ENCODE results near the gene MT2A.

MT2A gene

DNA sequence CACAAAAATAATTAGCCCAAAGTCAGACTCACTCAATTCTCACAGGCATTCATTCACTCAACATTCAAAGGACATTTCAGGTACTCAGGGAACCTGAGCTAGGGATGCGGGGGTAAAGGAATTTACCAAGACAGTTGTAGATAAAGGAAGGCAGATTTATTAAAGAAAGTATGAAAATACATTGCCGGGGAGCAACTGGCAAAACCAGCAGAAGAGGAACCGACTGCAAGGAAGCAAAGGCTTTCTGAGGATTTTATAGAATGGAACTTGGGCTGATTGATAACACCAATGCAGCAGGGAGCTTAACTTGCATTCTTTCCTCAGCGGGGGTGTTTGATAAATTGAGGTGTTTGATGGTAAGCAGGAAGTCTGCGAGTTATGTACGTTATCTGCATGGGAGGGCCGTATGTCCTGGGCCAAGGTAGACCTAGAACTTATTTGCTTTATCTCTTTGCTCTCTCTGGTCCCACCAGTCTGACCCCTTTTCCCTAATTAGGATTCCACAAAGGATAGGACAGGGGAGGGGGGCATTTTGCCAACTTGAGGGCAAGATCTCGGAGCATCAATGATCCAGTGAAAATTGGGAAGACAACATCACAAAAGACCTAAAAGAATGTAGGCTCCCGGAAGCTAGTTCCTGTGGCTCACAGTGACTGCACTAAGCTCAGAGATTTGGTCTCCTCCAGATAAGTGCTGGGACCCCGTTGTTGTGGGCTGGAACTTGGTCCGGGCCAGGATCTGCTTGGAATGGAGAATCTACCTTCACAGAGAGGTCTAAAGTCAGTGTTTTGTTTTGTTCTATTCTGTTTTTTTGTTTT lies 24.8 kb upstream of the MT2A start:
- TF ChIP-seq TAF1 (IDR thresholded peaks at IDR 0.05; ENCODE audit: borderline replicate concordance, low read depth, low read length) = no peak
- no peak for TF ChIP-seq POLR2AphosphoS5 (IDR thresholded peaks at IDR 0.05; ENCODE audit: low read depth, low read length)
- no peak for TF ChIP-seq POLR2A (IDR thresholded peaks at IDR 0.05; ENCODE audit: low read depth, low read length)
- no peak for FAIRE-seq
- DNase-seq (ENCODE audit: insufficient read length) = no peak

DNA sequence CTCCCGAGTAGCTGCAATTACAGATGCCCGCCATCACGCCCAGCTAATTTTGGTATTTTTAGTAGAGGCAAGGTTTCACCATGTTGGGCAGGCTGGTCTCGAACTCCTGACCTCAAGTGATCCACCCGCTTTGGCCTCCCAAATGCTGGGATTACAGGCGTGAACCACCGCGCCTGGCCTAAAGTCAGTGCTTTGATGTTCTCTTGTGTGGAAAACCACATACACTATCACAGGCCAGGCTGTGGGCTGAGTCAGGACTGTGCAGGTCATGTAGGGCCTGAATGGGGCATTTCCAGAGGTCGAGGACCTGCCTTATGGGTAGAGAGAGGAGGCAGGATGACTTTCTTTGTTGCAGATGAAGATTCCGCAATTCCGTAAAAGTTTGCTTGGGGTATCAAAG lies 24.1 kb upstream of the MT2A start:
- DNase-seq (ENCODE audit: insufficient read length) (no peak), FAIRE-seq (no peak)
- TF ChIP-seq POLR2AphosphoS5 (IDR thresholded peaks at IDR 0.05; ENCODE audit: low read depth, low read length) = no peak

DNA sequence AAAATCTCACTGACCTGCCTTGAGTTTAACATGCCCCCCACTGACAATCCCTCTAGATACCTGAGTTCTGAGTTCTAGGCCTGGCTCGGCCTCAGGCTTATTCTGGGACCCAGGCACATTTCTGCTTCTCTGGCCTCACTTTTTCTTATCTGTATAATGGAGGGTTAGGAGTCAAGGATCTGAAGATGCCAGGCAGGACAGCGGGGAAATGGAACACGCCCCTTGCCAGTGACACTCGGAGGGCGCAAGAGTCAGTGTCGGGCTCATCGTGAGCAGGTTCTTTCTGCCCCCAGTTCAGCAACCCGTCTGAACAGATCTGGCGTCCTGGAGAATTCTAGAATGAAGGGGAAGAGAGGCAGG lies 19.6 kb upstream of the MT2A start:
- no peak for TF ChIP-seq POLR2AphosphoS5 (IDR thresholded peaks at IDR 0.05; ENCODE audit: low read depth, low read length)
- TF ChIP-seq POLR2A (IDR thresholded peaks at IDR 0.05; ENCODE audit: low read depth, low read length) = no peak
- TF ChIP-seq TAF1 (IDR thresholded peaks at IDR 0.05; ENCODE audit: borderline replicate concordance, low read depth, low read length) = no peak
- no peak for DNase-seq (ENCODE audit: insufficient read length)
- no peak for FAIRE-seq

DNA sequence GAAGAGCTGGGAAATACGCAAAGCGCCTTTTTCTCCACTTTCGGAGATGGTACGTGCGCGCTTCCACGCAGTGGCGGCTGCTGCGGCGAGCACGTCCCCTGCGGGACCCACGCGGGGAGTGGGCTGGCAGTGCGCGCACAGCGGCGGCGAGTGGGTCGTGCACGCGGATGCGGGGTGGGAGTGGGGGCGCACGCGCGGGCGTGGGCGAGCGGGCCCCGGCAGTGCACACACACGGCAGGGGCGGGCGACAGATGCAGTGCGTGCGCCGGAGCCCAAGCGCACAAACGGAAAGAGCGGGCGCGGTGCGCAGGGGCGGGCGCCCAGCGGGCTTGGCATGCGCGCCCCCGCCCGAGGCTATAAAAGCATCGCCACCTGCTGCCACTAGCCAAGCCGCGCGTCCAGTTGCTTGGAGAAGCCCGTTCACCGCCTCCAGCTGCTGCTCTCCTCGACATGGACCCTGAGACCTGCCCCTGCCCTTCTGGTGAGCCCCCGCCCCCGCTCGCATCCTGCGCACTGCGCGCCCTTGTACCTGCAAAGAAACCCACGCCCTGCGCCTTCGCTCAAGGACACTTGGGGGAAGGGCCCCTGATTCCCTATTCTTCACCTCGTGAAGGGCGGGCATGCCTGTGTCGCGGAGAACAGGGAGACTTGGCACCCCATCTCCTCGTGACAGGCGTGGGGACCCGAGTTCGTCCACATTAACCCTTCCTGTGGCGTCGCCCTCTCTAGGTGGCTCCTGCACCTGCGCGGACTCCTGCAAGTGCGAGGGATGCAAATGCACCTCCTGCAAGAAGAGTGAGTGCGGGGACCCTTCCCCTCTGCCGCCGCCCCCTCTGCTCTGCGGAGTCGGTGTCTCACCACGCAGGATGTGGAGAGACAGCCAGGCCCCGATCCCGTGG lies 19.0 kb upstream of the MT2A start, which contains the start of gene MT3:
TSS of gene MT3 (plus strand) at position 388 of the 899 bp plus-strand sequence. CDS start at position 451, 63 bp downstream.
- DNase-seq (ENCODE audit: insufficient read length) (no peak), FAIRE-seq (no peak)
- TF ChIP-seq POLR2AphosphoS5 (IDR thresholded peaks at IDR 0.05; ENCODE audit: low read depth, low read length) (no peak), POLR2A (IDR thresholded peaks at IDR 0.05; ENCODE audit: low read depth, low read length) (no peak), TAF1 (IDR thresholded peaks at IDR 0.05; ENCODE audit: borderline replicate concordance, low read depth, low read length) (no peak)

DNA sequence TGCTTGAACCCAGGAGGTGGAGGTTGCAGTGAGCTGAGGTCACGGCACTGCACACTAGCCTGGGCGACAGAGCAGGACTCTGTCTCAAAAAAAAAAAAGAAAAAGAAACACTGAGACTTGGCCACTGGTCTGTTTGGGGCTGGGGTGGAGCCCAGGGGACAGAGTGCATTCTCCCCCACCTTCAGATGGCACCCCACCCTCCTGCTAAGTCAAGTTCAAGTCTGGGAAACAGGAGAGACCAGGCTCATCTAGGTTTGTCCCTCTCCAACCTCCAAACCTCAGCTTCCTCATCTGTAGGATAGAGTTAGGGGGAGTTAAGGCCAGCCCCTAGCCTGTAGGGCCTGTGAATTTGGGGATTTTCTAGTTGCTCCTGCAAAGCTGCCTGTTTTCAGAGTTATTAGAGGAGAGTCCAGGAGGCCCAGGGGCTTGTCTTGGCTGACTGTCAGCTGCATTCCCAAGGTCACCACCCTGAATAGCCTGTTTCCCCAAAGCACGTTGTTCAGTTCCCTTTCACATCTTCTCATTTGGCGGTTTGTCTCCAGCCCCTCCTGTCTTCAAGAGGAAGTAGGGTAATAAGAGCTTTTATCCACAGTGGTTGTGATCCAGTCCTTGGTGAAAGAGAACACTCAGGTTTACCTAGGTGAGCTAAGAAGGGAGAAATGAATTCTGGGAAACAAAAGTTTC lies 16.9 kb upstream of the MT2A start:
- no peak for FAIRE-seq
- TF ChIP-seq POLR2A (IDR thresholded peaks at IDR 0.05; ENCODE audit: low read depth, low read length) (no peak), POLR2AphosphoS5 (IDR thresholded peaks at IDR 0.05; ENCODE audit: low read depth, low read length) (no peak)
- DNase-seq (ENCODE audit: insufficient read length) = no peak

- TF ChIP-seq POLR2A (IDR thresholded peaks at IDR 0.05; ENCODE audit: low read depth, low read length) (no peak), TAF1 (IDR thresholded peaks at IDR 0.05; ENCODE audit: borderline replicate concordance, low read depth, low read length) (no peak), POLR2AphosphoS5 (IDR thresholded peaks at IDR 0.05; ENCODE audit: low read depth, low read length) (no peak)
- DNase-seq (ENCODE audit: insufficient read length) (no peak), FAIRE-seq (peak; percentile 24)
These were observed 14.7 kb upstream of the MT2A start for GRCh38 chr16:56593573-56594291.

GRCh38 chr16:56594292-56594619 lies 14.1 kb upstream of the MT2A start:
- TF ChIP-seq POLR2AphosphoS5 (IDR thresholded peaks at IDR 0.05; ENCODE audit: low read depth, low read length) (no peak), POLR2A (IDR thresholded peaks at IDR 0.05; ENCODE audit: low read depth, low read length) (no peak), TAF1 (IDR thresholded peaks at IDR 0.05; ENCODE audit: borderline replicate concordance, low read depth, low read length) (no peak)
- no peak for DNase-seq (ENCODE audit: insufficient read length)
- no peak for FAIRE-seq

DNA sequence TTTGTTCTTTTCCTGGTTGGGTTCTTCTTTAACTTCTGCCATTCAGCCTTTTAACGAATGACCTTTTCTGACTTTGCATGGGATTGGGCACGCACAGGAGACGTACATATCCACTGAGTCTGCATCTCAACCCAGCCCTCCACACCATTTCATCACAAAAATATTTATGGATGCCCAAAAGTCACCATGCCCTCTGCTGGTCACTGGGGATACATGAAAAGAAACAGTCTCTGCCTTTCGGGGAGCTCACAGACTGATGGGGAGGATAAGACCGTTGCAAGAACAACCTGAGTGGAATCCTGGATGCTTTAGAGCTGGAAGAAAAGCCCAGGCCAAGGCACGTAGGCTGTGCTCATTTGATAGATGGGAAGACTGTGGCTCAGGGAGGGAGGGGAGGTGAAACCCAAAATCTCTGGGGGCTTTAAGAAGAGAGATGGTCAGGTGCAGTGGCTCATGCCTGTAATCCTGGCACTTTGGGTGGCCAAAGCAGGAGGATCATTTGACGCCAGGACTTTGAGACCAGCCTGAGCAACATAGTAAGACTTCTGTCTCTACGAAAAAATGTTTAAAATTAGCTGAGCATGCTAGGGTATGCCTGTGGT lies 7.9 kb upstream of the MT2A start:
- no peak for FAIRE-seq
- DNase-seq (ENCODE audit: insufficient read length) = no peak
- TF ChIP-seq TAF1 (IDR thresholded peaks at IDR 0.05; ENCODE audit: borderline replicate concordance, low read depth, low read length) (no peak), POLR2A (IDR thresholded peaks at IDR 0.05; ENCODE audit: low read depth, low read length) (no peak), POLR2AphosphoS5 (IDR thresholded peaks at IDR 0.05; ENCODE audit: low read depth, low read length) (no peak)

- FAIRE-seq (no peak), DNase-seq (ENCODE audit: insufficient read length) (no peak)
- TF ChIP-seq POLR2AphosphoS5 (IDR thresholded peaks at IDR 0.05; ENCODE audit: low read depth, low read length) (no peak), POLR2A (IDR thresholded peaks at IDR 0.05; ENCODE audit: low read depth, low read length) (no peak), TAF1 (IDR thresholded peaks at IDR 0.05; ENCODE audit: borderline replicate concordance, low read depth, low read length) (no peak)
These were observed 7.1 kb upstream of the MT2A start for GRCh38 chr16:56601325-56601724.

DNA sequence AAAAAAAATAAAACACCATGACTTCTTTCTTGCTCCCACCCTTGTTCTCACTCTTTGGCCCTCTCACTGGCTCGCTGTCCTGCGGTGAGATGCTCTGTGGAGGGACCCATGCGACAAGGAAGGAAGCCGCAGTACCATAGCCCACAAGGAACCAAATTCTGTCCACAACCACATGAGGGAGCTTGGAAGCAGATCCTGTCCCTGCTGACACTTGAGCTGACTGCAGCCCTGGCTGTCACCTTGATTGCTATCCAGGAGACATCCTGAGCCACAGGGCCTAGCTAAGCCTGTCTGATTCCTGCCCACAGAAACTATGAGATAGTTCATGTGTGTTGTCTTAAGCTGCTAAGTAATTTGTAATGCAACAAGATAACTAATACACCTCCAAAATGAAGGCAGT lies 4.8 kb upstream of the MT2A start:
- DNase-seq (ENCODE audit: insufficient read length) = no peak
- no peak for FAIRE-seq
- TF ChIP-seq POLR2A (IDR thresholded peaks at IDR 0.05; ENCODE audit: low read depth, low read length) (no peak), POLR2AphosphoS5 (IDR thresholded peaks at IDR 0.05; ENCODE audit: low read depth, low read length) (no peak), TAF1 (IDR thresholded peaks at IDR 0.05; ENCODE audit: borderline replicate concordance, low read depth, low read length) (no peak)

- FAIRE-seq (no peak), DNase-seq (ENCODE audit: insufficient read length) (no peak)
- TF ChIP-seq TAF1 (IDR thresholded peaks at IDR 0.05; ENCODE audit: borderline replicate concordance, low read depth, low read length) (no peak), POLR2A (IDR thresholded peaks at IDR 0.05; ENCODE audit: low read depth, low read length) (no peak), POLR2AphosphoS5 (IDR thresholded peaks at IDR 0.05; ENCODE audit: low read depth, low read length) (no peak)
These were observed 3.4 kb upstream of the MT2A start for GRCh38 chr16:56604966-56605365.

All from GM12892 (cell line).